Testis (tissue), 3 donors: Measurements from ENCODE around the gene TGM2. TPM values are rescaled to one million over a fixed set of nuclear protein-coding genes. Genes with fewer than 3 reads are reported as not detected.

Experiments used
- DNase-seq: peaks from one replicate; pipeline ENCODE4 v3.0.0-alpha.2; 2019
- H3K27ac ChIP-seq, 2 donors: fragments of 200-600 bp; sonication (generic); one replicate each; pipeline ENCODE4 v1.5.1; 2019
- H3K27me3 ChIP-seq: fragments of 200-600 bp; sonication (generic); one replicate; pipeline ENCODE4 v1.5.1; 2019
- H3K36me3 ChIP-seq: fragments of 200-600 bp; sonication (generic); one replicate; pipeline ENCODE4 v1.5.1; 2017; ENCODE audit warnings: low read depth; ENCODE audit errors: missing control alignments
- H3K4me1 ChIP-seq: fragments of 200-600 bp; sonication (generic); one replicate; pipeline ENCODE4 v1.5.1; 2019
- H3K4me3 ChIP-seq, 2 donors: fragments of 200-600 bp; sonication (generic); one replicate each; pipeline ENCODE4 v1.5.1; 2017 to 2019
- H3K9me3 ChIP-seq: fragments of 200-600 bp; sonication (generic); one replicate; pipeline ENCODE4 v1.5.1; 2017
- POLR2A ChIP-seq: fragments of 450-650 bp; IDR thresholded peaks from one replicate; pipeline ENCODE4 v1.6.1; 2017; ENCODE audit warnings: antibody characterized with exemption, mild to moderate bottlenecking, moderate library complexity
- WGBS, 2 donors: methylation state at CpG; one replicate each; pipeline ENCODE4 v1.1.5; 2018; 5-methylcytosine and 5-hydroxymethylcytosine counted together
- intact Hi-C: fragments of 100-400 bp; cut with DNase I; formaldehyde crosslinking; loops from one replicate; pipeline ENCODE4 v1.15.1; 2023; ENCODE audit warnings: low total_unique reads
- polyA plus RNA-seq: library from polyadenylated mRNA; stranded (reverse); fragments of 350-450 nt; fragmentation: Illumina TruSeq; extraction: RNeasy Lipid Tissue Mini Kit (QIAGEN cat#74804); gene quantifications from one replicate; pipeline ENCODE4 v1.2.3, GENCODE V29; 2014; ENCODE audit warnings: low read depth, low replicate concordance; ENCODE audit not compliant: insufficient read depth
- total RNA-seq, 2 donors: library from RNA; depleted of rRNA; stranded (reverse); fragments of >200 nt; gene quantifications; one replicate each; pipeline ENCODE4 v1.2.3, GENCODE V29; 2016
- TF ChIP-seq, protein P1 (sequence below), 3 experiments: fragments of 450-650 bp in 2 of 3; fragments of 200-600 bp in 1 of 3; sonication (generic) in 1 of 3; IDR thresholded peaks; one replicate each; pipeline ENCODE4 v1.5.1; 2016 to 2019; ENCODE audit warnings: antibody characterized with exemption in 3 of 3, mild to moderate bottlenecking in 2 of 3, moderate library complexity in 1 of 3

Gene TGM2
- total and polyA plus RNA-seq, 3 donors from 2014 or later = 3.2 to 49.0 (median 8.5) TPM

DNA sequence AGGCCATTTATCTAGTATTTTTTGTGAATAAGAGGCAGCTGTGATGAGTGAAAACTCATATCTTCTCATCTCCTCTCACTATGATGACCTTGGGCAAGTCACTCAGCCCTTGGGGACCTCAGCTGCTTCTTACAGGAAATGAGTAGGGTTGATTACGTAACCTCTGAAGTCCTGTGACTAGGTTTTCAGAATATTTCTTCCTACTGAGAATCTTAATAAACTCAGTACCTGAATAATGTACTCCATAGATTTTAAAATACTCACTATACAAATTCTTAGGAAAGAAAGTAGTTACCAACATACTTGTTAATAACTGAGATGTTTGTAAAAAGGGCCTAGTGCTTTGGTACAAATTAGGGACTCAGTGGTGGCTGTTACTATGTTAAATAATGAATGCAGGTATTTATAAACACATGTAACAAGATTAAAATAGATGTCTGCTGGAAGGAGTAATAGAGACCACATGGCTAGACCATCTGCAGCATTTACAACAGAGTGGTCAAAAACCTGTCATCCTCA, 70.6 kb downstream of the TGM2 start:
- peaks cover 17% of the 10 kb centered on the region for H3K4me1 ChIP-seq
- H3K4me3 ChIP-seq = no peak overlapping the region
- intact Hi-C loops = no loop called here
- 63 to 64% methylated on average over 1 of the region's 1 CpG for WGBS, 2 donors
- no peak overlapping the region for H3K27ac ChIP-seq
- no peak for TF ChIP-seq POLR2A
- TF ChIP-seq, protein P1, sequence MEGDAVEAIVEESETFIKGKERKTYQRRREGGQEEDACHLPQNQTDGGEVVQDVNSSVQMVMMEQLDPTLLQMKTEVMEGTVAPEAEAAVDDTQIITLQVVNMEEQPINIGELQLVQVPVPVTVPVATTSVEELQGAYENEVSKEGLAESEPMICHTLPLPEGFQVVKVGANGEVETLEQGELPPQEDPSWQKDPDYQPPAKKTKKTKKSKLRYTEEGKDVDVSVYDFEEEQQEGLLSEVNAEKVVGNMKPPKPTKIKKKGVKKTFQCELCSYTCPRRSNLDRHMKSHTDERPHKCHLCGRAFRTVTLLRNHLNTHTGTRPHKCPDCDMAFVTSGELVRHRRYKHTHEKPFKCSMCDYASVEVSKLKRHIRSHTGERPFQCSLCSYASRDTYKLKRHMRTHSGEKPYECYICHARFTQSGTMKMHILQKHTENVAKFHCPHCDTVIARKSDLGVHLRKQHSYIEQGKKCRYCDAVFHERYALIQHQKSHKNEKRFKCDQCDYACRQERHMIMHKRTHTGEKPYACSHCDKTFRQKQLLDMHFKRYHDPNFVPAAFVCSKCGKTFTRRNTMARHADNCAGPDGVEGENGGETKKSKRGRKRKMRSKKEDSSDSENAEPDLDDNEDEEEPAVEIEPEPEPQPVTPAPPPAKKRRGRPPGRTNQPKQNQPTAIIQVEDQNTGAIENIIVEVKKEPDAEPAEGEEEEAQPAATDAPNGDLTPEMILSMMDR (IDR thresholded peaks at IDR 0.05) = no peak
- H3K27me3 ChIP-seq = no peaks in the 10 kb centered on the region
- no peak for DNase-seq
- H3K36me3 ChIP-seq = no peaks in the 10 kb centered on the region
- no peaks in the 10 kb centered on the region for H3K9me3 ChIP-seq

DNA sequence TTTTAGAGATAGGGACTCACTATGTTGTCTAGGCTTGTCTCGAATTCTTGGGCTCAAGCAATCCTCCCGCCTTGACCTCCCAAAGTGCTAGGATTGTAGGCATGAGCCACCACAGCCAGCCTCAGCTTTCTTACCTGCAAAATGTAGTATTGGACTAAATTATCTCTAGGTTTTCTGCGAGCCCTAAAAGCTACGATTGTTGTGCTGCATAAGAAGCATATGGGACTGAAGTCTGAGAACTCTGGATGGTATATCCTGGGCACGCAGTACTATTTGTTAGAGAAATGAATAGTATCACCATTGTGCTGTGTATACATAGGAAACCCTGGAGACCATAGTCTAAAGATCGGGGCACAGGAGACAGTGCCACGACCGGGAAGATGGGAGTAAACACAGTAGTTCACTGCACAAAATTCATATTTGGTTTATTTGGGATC, 71.4 kb downstream of the TGM2 start:
- intact Hi-C loops = no loop called here
- Histone ChIP-seq H3K27ac (no peak overlapping the region), H3K36me3 (no peaks in the 10 kb centered on the region), H3K4me1 (peaks cover 17% of the 10 kb centered on the region), H3K9me3 (no peaks in the 10 kb centered on the region), H3K4me3 (no peak overlapping the region), H3K27me3 (no peaks in the 10 kb centered on the region)
- no peak for DNase-seq
- TF ChIP-seq POLR2A = no peak
- TF ChIP-seq, protein P1 (IDR thresholded peaks at IDR 0.05) = no peak
- WGBS, 2 donors = 94 to 96% methylated on average over 8 of the region's 8 CpGs

DNA sequence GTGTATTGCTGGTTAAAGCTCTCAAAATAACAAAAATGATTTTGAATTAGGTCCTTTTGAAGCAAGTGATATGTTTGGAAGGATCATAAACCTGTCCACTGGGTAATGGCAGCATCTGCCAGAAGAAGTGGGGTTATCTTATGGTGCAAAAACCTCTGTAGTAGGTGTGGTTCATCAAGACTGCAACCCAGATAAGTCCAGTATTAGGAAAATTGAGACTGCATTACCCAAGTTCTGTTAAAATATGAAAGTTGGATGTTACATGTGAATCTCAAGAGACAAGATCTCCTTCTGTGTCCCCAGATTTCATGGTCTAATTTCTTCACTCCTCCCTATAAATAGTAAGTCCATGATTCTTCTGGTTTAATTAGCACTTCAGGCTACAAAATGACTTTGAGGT, 72.2 kb downstream of the TGM2 start:
- H3K9me3 ChIP-seq = no peaks in the 10 kb centered on the region
- no peaks in the 10 kb centered on the region for H3K27me3 ChIP-seq
- TF ChIP-seq POLR2A = no peak
- TF ChIP-seq, protein P1 (IDR thresholded peaks at IDR 0.05) = no peak
- DNase-seq = no peak
- intact Hi-C loops = no loop called here
- H3K27ac ChIP-seq = no peak overlapping the region
- no peaks in the 10 kb centered on the region for H3K36me3 ChIP-seq
- no peak overlapping the region for H3K4me3 ChIP-seq
- H3K4me1 ChIP-seq = peaks cover 17% of the 10 kb centered on the region

DNA sequence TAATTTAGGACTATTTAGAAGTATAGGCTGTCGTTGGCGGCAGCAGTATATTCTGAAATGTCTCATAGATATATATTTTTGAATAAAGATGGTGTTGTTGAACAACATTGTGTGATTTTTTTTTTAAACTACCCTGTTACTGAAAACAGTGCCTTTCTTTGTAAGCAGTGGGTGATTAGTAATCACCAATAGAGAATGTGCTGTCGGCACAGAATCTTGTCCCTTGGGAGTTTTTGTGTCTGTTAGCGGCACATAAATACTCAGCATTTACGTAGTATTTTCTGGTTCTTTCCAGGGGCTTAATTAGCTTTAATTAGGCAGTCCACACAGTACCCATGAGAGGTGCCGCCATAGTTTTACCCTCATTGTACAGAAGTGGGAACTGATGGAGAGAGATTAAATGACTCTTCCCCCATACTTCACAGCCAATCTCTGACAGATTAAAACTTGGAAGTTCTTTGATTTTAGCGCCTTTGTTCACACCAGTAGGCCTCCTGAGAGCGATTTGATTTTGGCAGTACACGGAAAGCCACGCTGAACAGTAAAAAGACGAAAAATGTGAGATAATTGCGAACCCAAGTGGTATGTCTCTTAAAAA, 72.7 kb downstream of the TGM2 start:
- TF ChIP-seq, protein P1 (IDR thresholded peaks at IDR 0.05) = no peak
- TF ChIP-seq POLR2A = no peak
- H3K27me3 ChIP-seq = no peaks in the 10 kb centered on the region
- intact Hi-C loops = no loop called here
- no peak for DNase-seq
- WGBS, 2 donors = 86 to 89% methylated on average over 12 of the region's 12 CpGs
- peaks cover 17% of the 10 kb centered on the region for H3K4me1 ChIP-seq
- H3K36me3 ChIP-seq = no peaks in the 10 kb centered on the region
- H3K9me3 ChIP-seq = no peaks in the 10 kb centered on the region
- H3K27ac ChIP-seq = no peak overlapping the region
- H3K4me3 ChIP-seq = no peak overlapping the region
